ENCODE results near the gene ASXL2.
"Not testable (repeated sequence)": the region's sequence is repeated elsewhere in the genome, so short reads cannot be mapped to it uniquely, and the experiment has no call there.

Gene ASXL2

GRCh38 chr2:25878361-25879132 lies at the start of gene ASXL2:
TSS of gene ASXL2 (minus strand) at chr2:25878487. CDS start at chr2:25878222, 265 bp downstream.
- peak; percentile 99 for DNase-seq

GRCh38 chr2:25926984-25927756 lies 48.9 kb upstream of the ASXL2 start:
- DNase-seq = no peak

DNA sequence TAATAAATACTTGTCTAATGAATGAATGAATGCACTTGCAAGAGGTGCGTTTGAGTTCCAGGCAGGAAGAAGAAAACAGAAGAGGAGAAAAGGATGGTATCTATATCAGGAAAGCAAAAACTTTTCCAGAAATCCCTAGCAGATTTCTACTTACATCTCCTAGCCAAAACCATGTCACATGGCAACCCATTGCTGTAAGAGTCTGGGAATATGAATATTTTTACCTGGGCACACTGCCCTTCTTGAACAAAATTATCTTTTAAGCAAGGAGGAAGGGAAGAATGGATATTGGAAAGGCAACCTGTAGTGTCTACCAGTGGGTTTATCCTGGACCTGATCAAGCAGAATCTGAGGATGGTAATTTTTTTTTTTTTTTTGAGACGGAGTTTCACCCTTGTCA lies 44.2 kb upstream of the ASXL2 start:
- no peak for DNase-seq

- no peak for DNase-seq
Observed at GRCh38 chr2:25920786-25921415, 42.6 kb upstream of the ASXL2 start.

DNA sequence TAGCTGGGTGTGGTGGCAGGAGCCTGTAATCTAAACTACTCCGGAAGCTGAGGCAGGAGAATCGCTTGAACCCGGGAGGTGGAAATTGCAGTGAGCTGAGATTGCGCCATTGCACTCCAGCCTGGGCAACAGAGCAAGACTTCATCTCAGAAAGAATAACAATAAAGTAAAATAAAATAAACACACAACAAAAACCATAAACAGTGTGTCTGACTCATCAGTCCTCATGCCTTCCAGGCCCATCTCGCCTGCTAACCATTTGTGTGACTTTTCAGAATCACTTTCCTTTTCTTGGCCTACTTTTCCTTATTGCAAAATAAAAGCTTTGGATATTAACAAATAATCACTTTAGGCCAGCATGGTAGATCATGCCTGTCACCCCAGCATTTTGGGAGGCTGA lies 42.0 kb upstream of the ASXL2 start:
- DNase-seq = no peak

- no peak for DNase-seq
Observed at GRCh38 chr2:25917832-25918231, 39.5 kb upstream of the ASXL2 start.

- not testable (repeated sequence) for DNase-seq
Observed at GRCh38 chr2:25917411-25917810, 39.1 kb upstream of the ASXL2 start.

- not testable (repeated sequence) for DNase-seq
Observed at GRCh38 chr2:25915944-25916772, 37.9 kb upstream of the ASXL2 start.

- DNase-seq = not testable (repeated sequence)
Observed at GRCh38 chr2:25915411-25915810, 37.1 kb upstream of the ASXL2 start.

GRCh38 chr2:25913696-25913973 lies 35.3 kb upstream of the ASXL2 start:
- DNase-seq = not testable (repeated sequence)

DNA sequence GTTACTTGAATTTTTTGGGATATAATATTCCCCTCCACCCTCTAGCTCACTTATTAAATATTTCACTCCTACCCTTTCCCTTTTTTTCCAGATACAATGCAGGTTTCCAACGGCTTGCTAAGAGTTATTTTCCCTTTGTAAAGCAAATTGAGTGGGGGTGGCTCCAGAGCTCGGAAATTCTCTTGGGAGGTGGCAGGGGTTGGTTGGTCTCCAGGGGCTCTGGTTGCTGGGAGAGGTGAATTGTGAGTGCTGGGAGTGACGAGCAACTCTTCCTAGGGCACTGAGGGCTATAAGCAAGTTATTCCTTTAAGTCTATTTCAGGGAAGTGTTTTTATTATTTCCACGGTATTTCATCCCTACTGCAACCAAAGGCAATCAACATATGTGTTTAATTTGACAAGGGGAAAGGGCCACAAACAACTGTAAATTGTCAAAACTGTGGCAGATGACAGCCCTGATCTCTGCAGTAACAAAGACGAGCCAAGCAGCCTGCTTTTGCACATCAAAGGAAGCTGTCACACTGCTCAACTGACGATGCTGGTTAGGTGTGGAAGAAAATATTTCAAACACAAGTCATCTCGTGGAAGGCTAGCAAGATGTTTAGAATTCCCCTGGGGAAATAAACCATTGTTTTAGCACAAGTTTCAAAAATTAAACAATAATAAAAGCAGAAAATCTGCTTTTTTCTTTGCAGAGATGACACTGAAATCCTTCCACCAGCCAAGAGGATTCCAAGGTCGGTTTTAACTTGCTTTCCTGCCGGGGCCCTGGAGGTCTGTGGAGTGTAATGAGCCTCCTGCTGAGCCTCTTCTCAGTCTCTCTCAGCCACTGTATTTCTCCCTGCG lies 34.8 kb upstream of the ASXL2 start:
- no peak for DNase-seq

DNA sequence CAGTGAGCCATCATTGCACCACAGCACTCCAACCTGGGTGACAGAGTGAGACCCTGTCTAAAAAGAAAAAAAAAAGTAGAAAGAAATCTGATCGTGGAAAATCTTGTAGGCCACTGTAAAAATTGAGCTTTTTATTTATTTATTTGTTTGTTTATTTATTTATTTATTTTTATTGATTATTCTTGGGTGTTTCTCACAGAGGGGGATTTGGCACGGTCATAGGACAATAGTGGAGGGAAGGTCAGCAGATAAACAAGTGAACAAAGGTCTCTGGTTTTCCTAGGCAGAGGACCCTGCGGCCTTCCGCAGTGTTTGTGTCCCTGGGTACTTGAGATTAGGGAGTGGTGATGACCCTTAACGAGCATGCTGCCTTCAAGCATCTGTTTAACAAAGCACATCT lies 31.3 kb upstream of the ASXL2 start:
- DNase-seq = not testable (repeated sequence)

DNA sequence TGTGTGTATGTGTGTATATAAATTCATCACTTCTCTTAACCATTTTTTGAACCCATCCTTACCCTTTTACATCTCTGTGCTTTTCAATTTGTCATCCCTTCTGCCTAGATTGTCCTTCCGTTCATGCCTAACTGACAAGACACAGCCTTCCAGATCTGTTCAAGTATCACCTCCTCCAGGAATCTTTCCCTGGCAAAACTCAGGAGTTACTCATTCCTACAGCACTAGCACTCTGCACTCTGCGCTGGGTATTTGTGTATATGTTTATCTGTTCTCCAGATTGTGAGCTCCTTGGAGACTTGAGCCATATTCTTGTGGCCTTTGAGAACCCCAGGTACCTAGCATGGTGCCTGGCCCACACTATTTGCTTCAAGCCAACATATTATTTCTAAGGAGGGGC lies 26.8 kb upstream of the ASXL2 start:
- DNase-seq = no peak

DNA sequence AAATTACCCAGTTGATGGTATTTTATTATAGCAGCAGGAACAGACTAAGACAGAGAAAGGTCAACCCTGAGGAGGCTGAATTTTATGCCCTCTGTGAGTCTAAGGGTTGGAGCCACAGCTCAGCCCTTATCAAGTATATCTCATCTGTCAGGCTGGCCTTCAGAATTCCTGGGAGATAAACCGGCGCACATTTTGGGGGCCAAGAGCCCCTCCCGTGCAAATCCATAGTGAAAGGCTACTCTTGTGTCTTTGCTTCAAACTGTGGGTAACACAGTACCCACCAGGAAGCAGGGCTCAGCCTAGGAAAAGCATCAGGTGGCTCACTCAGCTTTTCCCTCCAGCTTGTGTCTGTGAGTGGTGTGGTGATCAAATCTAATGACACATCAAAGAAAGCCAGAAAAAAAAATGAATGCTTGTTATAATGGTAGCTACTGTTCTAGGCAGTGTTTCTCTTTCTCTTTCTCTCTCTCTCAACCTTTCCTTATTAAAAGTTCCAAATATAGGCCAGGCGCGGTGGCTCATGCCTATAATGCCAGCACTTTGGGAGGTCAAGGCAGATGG lies 25.0 kb upstream of the ASXL2 start:
- DNase-seq = no peak

DNA sequence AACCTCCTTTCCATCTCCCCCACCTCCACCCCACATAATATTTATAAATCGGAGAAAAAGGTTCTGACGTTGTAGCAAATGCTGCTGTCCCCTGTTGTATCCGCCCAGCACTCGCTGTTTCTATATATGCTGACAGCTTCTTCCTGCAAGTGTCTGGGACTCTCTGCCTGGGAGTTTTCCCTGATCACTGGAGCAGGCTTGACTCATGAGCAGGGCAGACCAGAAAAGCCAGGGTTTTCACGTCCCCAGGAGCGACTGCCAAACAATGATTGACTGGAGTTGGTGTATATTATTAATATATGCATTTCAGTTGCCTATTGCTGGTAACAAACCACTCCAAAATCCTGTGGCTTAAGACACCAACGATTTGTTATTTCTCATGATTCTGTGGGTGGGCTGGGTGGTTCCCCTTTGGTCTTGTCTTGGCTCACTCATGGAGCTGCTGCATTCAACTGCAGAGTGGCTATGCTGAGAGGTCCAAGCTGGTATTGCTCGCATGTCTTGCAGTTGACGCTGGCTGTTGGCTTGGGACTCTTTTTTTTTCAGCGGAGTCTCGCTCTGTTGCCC lies 21.2 kb upstream of the ASXL2 start:
- no peak for DNase-seq

- no peak for DNase-seq
Observed at GRCh38 chr2:25897506-25897905, 19.2 kb upstream of the ASXL2 start.

DNA sequence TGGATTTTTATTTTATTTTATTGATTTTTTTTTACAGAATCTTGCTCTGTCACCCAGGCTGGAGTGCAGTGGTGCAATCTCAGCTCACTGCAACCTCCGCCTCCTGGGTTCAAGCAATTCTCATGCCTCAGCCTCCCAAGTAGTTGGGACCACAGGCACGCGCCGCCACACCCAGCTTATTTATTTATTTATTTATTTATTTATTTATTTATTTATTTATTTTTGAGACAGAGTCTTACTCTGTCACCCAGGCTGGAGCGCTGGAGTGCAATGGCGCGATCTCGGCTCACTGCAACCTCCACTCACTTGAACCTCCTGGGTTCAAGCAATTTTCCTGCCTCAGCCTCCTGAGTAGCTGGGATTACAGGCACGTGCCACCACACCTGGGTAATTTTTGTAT lies 18.0 kb upstream of the ASXL2 start:
- DNase-seq = not testable (repeated sequence)

DNA sequence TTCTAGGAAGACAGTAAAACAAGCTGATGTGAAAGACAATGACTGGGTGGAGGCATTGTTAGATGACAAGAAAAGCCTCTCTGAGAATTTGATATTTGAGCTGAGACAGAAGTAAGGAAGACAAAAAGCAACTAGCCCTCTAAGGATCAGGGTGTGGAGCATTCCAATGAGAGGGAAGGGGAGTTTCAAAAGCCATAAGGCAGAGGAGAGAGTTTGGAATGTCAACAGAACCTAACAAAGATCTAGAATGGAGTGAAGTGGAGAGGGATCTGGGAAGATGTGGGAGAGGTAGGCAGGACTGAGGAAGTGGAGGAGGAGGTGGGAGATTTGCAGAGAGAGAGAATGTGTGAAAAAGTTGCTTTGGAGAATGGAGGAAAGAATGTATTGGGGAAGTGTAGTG lies 17.3 kb upstream of the ASXL2 start:
- DNase-seq = no peak

GRCh38 chr2:25895018-25895417 lies 16.7 kb upstream of the ASXL2 start:
- no peak for DNase-seq

- peak; percentile 1 to 35 for DNase-seq
Observed at GRCh38 chr2:25894135-25894830, 16.0 kb upstream of the ASXL2 start.

- DNase-seq = no peak
Observed at GRCh38 chr2:25891672-25892071, 13.4 kb upstream of the ASXL2 start.
